ENCODE measurements around the gene THAP4.
"Not testable (repeated sequence)": the region's sequence is repeated elsewhere in the genome, so short reads cannot be mapped to it uniquely, and the experiment has no call there.

THAP4 gene

DNA sequence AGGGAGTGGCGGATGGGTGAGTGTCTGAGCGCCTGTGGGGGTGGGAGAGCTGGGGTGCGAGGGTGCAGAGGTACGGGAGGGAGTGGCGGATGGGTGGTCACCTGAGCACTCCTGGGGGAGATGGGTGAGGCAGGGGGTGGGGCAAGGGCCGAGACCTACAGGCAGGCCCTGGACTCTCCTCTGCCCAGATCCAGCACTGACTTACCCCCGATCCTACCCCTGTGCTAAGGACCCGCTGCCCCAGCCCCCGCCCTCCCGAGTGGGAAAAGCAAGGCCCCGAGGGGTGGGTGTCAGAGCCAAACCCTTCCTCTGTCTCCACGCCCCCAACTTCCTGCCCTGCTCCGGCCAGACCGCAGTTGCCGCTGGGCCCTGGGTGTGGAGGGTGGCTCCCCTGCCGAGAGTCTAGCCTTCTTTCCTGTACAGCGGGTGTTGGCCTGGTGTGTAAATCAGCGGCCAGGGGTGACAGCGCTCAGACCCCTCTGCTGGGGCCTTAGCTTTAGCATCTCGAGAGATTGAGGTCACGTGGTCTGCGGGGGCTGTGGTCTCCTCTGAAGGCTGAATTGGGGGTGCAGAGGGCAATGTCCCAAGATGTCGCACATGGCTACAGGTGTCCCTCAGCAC, 65.9 kb downstream of the THAP4 start:
- DNase-seq, result peak in 3 of 10 donors; percentile 59 to 62 (median 59)
- intact Hi-C loops (cut with DNase I), result no loop called here

DNA sequence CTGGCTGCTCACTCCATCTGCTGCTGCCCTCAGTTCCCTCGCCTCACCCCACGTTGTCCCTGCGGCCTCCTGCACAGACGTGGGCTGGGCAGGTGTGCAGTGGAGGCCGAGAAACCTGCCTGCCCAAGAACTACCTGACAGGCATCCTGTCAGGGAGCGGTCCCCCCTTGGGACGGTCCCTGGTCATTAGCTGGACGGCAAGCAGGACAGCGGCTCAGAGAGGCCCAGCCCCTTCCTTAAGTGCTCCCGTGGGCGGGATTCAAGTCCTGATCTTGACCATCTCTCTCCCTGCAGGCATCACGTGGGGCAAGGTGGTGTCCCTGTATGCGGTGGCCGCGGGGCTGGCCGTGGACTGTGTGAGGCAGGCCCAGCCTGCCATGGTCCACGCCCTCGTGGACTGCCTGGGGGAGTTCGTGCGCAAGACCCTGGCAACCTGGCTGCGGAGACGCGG, 67.1 kb downstream of the THAP4 start:
- intact Hi-C loops (cut with DNase I), result no loop called here
- DNase-seq, result peak in 3 of 10 donors; percentile 42 to 77 (median 75)

DNA sequence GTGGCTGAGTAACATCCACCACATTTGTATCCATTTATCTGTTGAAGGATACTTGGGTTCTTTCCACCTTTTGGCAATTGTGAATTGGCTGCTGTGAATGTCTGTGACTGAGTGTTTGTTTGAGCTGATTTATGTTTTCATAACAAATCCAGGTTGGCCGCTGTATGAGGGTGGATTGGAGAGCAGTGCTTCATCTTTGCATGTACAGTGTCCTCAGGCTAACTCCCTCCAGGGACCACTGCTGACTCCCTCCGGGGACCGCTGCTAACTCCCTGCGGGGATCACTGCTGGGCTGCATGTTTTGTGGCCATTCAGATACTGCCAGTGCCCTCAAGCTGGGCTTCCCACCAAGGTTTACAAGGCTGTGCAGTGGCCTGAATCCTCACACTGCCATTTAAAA, 68.2 kb downstream of the THAP4 start:
- intact Hi-C loops (cut with DNase I), result no loop called here
- peak in 1 of 10 donors; percentile 74 for DNase-seq

DNA sequence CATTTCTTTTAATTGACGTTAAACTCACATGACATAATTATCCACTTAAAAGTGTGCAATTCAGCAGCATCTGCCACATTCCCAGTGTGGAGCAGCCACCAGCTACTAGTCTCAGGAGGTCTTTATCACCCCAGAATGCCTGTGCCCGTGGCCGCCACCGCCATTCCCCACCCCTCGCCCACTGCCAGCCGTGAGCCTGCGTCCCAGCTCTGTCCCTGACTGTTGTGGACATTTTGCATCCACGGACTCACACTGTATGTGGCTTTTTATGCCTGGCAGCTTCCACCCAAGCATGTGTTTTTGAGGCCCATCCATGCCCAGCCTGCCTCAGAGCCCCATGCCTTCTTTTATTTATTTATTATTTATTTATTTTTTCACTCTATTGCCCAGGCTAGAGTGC, 69.2 kb downstream of the THAP4 start:
- peak in 3 of 10 donors; percentile 22 to 59 (median 24) for DNase-seq
- intact Hi-C loops (cut with DNase I), result no loop called here

DNA sequence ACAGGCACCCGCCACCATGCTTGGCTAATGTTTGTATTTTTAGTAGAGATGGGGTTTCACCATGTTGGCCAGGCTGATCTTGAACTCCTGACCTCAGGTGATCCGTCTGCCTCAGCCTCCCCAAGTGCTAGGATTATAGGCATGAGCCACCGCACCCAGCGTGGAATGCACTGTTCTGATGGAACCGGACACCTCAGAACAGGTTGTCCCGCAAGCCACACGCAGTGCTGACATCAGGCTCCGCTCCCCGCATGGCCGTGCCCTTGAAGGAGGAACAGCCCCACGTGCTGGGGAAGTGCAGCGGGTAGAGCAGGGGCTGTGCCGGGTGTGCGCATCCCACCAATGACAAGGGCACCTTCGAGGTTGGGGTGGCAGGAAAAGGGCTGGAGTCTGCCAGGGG, 69.7 kb downstream of the THAP4 start:
- intact Hi-C loops (cut with DNase I), result not testable (repeated sequence)
- peak in 3 of 10 donors; percentile 21 to 67 (median 30) for DNase-seq

- DNase-seq, result peak in 2 of 10 donors; percentile 13 to 26
- intact Hi-C loops (cut with DNase I), result no loop called here
Observed at GRCh38 chr2:241566468-241566867, 70.5 kb downstream of the THAP4 start.

DNA sequence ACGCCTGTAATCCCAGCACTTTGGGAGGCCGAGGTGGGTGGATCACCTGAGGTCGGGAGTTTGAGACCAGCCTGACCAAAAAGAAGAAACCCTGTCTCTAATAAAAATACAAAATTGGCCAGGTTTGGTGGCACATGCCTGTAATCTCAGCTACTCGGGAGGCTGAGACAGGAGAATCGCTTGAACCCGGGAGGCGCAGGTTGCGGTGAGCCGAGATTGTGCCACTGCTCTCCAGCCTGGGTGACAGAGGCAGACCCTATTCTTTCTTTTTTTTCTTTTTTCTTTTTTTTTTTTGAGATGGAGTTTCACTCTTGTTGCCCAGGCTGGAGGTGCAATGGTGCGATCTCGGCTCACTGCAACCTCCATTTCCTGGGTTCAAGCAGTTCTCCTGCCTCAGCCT, 70.9 kb downstream of the THAP4 start:
- DNase-seq, result peak in 3 of 10 donors; percentile 36 to 58 (median 58)
- intact Hi-C loops (cut with DNase I), result not testable (repeated sequence)

DNA sequence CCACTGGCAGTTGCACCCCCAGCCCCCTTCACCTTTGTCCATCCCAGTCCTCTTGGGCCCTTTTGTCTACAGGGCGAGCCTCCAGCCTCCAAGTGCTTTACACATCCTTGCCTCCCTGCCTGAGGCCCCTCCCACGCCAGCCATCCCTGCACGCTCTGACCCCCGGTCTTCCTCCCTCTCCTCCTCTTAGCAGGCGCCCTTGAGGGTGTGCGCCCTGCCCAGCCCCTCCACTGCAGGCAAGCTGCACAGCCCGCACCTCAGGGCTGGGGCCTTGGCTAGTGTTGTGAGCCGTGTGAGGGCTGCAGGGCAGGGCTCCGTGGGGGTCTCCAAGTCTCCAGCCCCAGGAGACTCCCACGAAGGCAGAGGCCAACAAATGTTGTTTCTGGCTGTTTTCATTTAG, 71.5 kb downstream of the THAP4 start:
- intact Hi-C loops (cut with DNase I), result no loop called here
- peak in 2 of 10 donors; percentile 63 to 75 for DNase-seq

DNA sequence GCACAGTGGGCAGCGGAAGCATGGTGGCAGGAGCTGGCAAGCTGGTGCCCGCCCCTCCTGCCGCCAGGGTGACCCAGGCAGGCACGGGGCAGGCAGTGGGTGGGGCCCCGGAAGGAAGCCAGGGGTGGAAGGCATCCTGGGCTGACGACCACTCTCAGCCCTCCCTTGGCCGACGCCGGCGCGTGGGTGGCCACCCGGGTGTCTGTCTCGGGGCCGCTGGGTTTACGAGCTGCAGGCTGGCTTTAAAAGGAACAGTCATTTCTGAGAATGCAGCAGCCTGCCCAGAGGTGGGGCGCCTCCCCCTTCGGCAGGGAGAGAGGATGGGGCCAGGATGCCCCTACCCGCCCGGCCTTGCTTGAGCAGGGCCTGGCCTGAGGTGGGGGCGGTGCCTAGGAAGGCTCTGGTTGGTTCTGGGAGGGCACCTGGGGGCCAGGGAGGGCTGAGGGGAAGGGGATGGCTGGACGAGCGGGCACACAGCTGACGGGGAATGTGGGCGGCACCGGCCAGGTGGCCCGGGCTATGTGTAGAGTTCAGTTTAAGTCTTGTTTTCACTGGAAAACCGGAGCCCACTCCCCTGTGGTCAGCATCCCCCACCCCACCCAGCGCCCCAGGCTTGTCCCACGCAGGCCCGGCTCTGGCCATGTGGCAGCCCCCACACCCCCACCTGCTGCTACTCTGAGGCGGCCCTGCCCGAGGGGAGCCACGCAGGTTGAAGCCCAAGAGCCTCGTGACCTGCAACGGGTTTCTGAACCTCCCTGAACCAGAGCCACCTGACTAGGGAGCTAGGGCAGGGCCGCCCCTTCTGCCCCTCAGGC, 72.2 kb downstream of the THAP4 start:
- intact Hi-C loops (cut with DNase I), result no loop called here
- DNase-seq, result peak in 3 of 10 donors; percentile 66 to 81 (median 70)

- intact Hi-C loops (cut with DNase I), result no loop called here
- peak in 3 of 10 donors; percentile 57 to 77 (median 68) for DNase-seq
Observed at GRCh38 chr2:241563981-241564595, 72.9 kb downstream of the THAP4 start.

DNA sequence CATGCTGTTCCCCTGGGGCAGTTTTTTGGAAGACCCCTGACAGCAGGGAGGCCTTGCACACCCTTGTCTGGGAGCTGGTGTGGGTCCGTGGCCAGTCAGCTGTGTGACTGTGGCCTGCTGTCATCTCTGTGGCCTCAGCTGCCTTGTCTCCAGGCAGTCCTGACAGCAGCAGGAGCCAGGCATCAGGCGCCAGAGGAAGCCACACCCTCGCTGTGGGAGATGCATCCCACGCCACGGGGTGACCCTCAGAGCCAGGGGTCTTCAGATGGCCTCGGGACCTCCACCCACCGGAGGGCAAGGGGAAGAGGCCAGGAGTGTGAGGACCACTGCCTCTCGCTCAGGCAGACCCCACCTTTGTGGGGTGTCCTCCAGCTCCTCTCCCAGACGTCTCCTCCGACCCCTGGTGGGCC, 73.4 kb downstream of the THAP4 start:
- intact Hi-C loops (cut with DNase I), result no loop called here
- DNase-seq, result peak in 2 of 10 donors; percentile 65 to 67

GRCh38 chr2:241563031-241563507, 73.9 kb downstream of the THAP4 start:
- DNase-seq, result peak in 2 of 10 donors; percentile 60 to 72
- intact Hi-C loops (cut with DNase I), result no loop called here

DNA sequence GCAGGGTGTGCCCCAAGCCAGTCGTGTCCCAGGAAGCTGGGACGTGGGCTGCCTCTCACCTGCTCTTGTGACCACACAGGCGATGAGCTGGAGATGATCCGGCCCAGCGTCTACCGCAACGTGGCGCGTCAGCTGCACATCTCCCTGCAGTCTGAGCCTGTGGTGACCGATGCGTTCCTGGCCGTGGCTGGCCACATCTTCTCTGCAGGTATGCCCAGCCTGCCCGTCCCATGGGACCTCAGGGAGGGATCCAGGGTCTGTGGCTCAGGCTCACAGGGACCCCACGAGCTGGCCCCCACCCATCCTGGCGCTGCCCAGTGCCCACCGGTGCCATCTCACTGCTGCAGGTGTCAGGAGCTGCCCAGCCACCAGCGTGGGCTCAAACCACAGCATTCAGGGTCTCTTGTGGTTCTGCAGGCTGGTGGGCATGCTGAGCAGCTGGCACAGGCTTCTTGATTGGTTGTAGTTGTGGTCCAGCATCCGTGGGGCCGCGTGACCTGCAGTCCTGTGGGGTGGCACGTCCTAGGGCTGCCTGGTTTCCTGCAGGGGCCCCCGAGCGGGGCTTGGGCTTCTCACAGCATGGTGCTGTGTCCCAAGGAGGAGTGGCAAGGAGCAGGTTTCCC, 74.6 kb downstream of the THAP4 start:
- peak in 3 of 10 donors; percentile 69 to 90 (median 81) for DNase-seq
- intact Hi-C loops (cut with DNase I), result no loop called here

GRCh38 chr2:241561832-241562231, 75.1 kb downstream of the THAP4 start:
- intact Hi-C loops (cut with DNase I), result no loop called here
- DNase-seq, result peak; percentile 73 to 98 (median 85)

- intact Hi-C loops (cut with DNase I), result no loop called here
- peak in 4 of 10 donors; percentile 43 to 88 (median 78) for DNase-seq
Observed at GRCh38 chr2:241560883-241561474, 76.0 kb downstream of the THAP4 start.

DNA sequence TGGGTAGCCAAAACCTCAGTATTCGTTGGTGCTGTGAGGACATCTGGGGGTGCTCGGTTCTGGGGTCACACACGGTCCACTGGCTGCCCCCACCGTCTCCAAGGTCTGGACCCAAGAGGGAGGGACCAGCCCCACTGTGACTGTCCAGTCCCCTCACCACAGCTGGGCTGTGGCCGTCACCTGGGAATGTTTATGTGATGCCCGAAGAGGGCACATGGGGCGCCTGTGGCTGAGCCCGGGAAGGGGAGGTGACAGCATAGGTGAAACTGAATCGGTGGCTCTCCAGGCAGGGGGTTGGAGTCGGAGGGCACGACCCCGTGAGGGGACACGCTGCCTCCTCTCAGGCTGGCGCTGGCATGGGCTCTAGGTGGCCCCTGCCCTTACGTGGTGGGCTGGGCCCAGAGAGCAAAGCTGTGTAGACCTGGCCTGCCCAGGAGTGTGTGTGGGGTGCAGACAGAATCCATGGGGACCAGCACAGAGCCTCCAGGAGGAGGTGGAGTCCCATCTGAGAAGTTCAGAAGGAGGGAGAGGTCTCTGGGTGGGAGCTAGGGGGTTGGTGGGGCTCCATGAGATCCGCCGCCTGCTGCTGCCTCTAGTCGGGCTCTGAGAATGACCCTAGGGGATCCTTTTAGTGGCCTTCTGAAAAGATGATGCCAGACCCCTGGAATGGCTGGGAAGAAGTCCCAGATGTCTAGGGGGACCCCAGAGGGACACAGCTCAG, 76.6 kb downstream of the THAP4 start:
- intact Hi-C loops (cut with DNase I), result no loop called here
- DNase-seq, result peak in 3 of 10 donors; percentile 71 to 78 (median 74)

DNA sequence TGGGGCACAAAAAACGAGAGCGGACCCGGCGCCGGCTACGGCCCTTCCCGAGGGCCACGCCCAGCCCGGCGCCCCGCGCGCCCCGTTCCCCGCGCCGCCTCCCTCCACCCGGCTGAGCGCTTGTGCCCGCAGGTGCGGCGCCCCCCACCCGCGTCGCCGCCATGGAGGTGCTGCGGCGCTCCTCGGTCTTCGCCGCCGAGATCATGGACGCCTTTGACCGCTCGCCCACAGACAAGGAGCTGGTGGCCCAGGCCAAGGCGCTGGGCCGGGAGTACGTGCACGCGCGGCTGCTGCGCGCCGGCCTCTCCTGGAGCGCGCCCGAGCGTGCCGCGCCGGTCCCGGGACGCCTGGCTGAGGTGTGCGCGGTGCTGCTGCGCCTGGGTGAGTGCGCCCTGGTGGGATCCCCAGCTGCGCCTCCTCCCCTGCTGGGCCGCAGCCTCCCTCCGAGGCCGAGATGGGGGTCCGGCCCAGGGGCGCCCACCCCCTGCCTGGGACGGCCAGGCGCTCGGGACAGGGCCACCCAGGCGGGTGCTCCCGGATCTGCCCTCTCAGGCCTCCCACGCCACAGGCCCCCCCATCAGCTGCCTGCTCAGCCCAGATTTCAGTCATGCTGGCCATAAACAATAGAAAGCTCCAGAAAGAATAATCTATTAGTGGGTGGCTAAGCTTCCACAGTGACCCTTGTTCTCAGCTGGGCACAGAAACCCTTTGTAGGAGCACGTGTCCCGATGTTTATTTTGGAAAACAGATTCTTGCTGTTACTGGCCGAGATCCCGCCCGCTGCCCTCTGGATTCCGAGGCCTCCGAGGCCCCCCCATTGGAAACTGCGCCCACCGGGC, 77.4 kb downstream of the THAP4 start:
- intact Hi-C loops (cut with DNase I), result loop anchor here (5.0 kb wide), 1 partner anchor 52 kb away; the partner anchor contains the start of gene STK25
- DNase-seq, result peak; percentile 57 to 96 (median 76)
